Measurements from ENCODE around the gene GPR35. TPM values are rescaled to one million over a fixed set of nuclear protein-coding genes. Genes with fewer than 3 reads are reported as not detected.

Gene GPR35
- total RNA-seq, 3 donors from 2014 or later: 47.1 to 132 (median 76.8) TPM

DNA sequence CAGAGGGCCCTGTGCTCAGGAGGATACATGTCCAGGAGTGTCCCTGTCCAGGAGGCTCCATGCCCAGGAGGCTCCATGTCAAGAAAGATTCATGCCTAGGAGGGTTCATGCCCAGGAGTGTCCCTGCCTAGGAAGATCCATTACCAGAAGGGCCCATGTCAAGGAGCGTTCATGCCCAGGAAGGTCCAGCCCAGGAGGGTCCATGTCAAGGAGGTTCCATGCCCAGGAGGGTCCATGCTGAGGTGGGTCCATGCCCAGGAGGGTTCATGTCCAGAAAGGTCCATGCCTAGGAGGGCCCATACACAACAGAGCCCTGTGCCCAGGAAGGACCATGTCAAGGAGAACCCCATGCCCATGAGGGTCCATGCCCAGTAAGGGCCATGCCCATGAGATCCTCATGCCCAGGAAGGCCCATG is 7.0 kb downstream of the GPR35 start:
- Histone ChIP-seq H3K36me3 (ENCODE audit: low read depth) (no peaks in the 10 kb centered on the region), H3K9me3 (peaks cover 11% of the 10 kb centered on the region), H3K4me1 (ENCODE audit: low read depth) (no peaks in the 10 kb centered on the region), H3K4me3 (no peak overlapping the region)
- intact Hi-C loops (cut with DNase I, micrococcal nuclease): no loop called here
- ATAC-seq: no peak
- no peak for TF ChIP-seq CTCF (IDR thresholded peaks at IDR 0.05)
- peak in 1 of 3 donors; percentile 19 for DNase-seq

DNA sequence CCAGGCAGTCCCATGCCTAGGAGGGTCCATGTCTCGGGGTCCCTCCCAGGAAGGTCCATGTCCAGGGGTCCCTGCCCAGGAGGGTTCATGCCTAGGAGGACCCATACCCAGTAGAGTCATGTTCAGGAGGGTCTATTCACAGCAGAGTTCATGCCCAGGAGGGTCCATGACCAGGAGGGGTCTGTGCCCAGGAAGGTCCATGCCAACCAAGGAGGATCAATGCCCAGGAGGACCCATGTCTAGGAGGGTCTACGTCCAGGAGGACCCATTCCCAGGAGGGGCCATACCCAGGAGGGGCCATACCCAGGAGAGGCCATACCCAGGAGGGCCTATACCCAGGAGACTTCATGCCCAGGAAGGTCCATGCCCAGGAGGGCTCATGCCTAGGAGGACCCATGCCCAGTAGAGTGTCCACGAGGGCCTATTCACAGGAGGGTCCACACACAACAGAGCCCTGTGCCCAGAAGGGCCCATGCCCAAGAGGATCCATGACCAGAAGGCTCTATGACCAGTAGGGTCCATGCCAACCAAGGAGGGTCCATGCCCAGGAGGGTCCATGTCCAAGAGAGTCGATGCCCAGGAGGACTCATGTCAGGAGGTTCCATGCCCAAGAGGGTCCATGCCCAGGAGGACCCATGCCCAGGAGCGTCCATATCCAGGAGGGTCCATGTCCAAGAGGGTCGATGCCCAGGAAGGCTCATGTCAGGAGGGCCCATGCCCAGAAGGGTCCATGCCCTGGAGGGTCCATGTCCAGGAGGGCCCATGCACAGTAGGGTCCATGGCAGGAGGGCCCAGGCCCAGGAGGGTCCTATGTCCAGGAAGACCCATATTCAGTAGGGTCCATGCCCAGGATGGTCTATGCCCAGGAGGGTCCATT is 10.1 kb downstream of the GPR35 start:
- TF ChIP-seq CTCF (IDR thresholded peaks at IDR 0.05): no peak
- ATAC-seq (peak; percentile 7), DNase-seq (peak in 1 of 3 donors; percentile 14)
- Histone ChIP-seq H3K4me1 (ENCODE audit: low read depth) (no peaks in the 10 kb centered on the region), H3K36me3 (ENCODE audit: low read depth) (no peaks in the 10 kb centered on the region), H3K4me3 (no peak overlapping the region), H3K9me3 (peaks cover 11% of the 10 kb centered on the region)
- intact Hi-C loops (cut with DNase I, micrococcal nuclease): no loop called here

DNA sequence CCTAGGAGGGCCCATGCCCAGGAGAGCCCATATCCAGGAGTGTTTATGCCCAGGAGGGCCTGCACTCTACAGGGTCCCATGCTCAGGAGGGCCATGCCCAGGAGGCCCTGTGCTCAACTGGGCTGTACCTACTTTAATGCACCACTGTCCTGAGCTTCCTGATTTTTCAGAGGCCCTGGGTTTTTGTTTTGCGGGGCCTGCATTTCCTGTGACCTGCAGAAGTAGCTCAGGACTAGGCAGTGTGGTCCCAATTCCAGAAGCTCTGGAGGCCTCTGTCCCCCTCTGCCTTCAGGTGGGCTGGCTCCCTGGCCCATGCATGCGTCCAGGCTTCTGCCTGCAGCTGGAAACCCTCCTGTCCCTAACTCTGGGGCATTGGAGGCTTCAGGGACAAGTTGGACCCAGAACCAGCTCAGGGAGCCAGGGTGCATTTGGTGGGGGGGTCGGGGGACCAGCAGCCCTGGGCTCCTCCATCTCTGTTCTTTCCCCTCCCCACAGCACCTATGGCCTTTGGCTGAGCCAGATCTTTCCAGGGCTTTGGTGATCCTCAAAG is 10.8 kb downstream of the GPR35 start:
- ATAC-seq: peak; percentile 8
- TF ChIP-seq CTCF (IDR thresholded peaks at IDR 0.05): no peak

GRCh38 chr2:240636563-240637115 is 11.4 kb downstream of the GPR35 start:
- H3K9me3 ChIP-seq: peaks cover 11% of the 10 kb centered on the region
- ATAC-seq (no peak), DNase-seq (peak in 1 of 3 donors; percentile 12)
- H3K36me3 ChIP-seq (ENCODE audit: low read depth): no peaks in the 10 kb centered on the region
- TF ChIP-seq CTCF (IDR thresholded peaks at IDR 0.05): no peak
- H3K4me3 ChIP-seq: no peak overlapping the region
- intact Hi-C loops (cut with DNase I, micrococcal nuclease): no loop called here
- H3K4me1 ChIP-seq (ENCODE audit: low read depth): no peaks in the 10 kb centered on the region

More for the DNA sequence above, 10.8 kb downstream of the GPR35 start:
- Histone ChIP-seq H3K36me3 (ENCODE audit: low read depth) (no peaks in the 10 kb centered on the region), H3K9me3 (peaks cover 11% of the 10 kb centered on the region), H3K4me1 (ENCODE audit: low read depth) (no peaks in the 10 kb centered on the region), H3K4me3 (no peak overlapping the region)
- peak in 1 of 3 donors; percentile 14 for DNase-seq
- intact Hi-C loops (cut with DNase I, micrococcal nuclease): no loop called here

- Histone ChIP-seq H3K36me3 (ENCODE audit: low read depth) (no peaks in the 10 kb centered on the region), H3K4me3 (no peak overlapping the region), H3K9me3 (peaks cover 11% of the 10 kb centered on the region), H3K4me1 (ENCODE audit: low read depth) (no peaks in the 10 kb centered on the region)
- no peak for ATAC-seq
- peak in 1 of 3 donors; percentile 16 for DNase-seq
- intact Hi-C loops (cut with DNase I, micrococcal nuclease): no loop called here
- no peak for TF ChIP-seq CTCF (IDR thresholded peaks at IDR 0.05)
These were observed 12.0 kb downstream of the GPR35 start for GRCh38 chr2:240637116-240637900.

Data from mucosa of descending colon (tissue), 3 donors.